CD4-positive, alpha-beta T cell (primary cell): ENCODE measurements around the gene NFIA. TPM values are rescaled to one million over a fixed set of nuclear protein-coding genes. Genes with fewer than 3 reads are reported as not detected.

ENCODE experiments used
- ATAC-seq: fragments of 200-7000 bp; cut with Tn5 transposase; one replicate; pipeline ENCODE4 v1.10.0; 2022; ENCODE audit warnings: mild to moderate bottlenecking; ENCODE audit not compliant: poor library complexity
- CTCF ChIA-PET: fragments of 350-600 bp; sonication (Branson Sonifier 250); formaldehyde crosslinking; loops from one replicate; lab custom pipeline; 2021; ENCODE audit warnings: antibody characterized with exemption, inconsistent platforms; lab: Charles Lee
- POLR2A ChIA-PET: fragments of 350-600 bp; sonication (Branson Sonifier 250); formaldehyde crosslinking; loops from one replicate; lab custom pipeline; 2021; ENCODE audit warnings: antibody characterized with exemption, inconsistent platforms; lab: Charles Lee
- DNase-seq, 14 experiments: peaks; one replicate each; pipeline ENCODE4 v3.0.0-alpha.2; 2013 to 2020; ENCODE audit warnings: mixed read lengths in 2 of 14
- H3K27ac ChIP-seq, 2 donors: one replicate each; pipeline versions ENCODE4 v1.5.1 to v1.7.0; 2013; ENCODE audit warnings: low read length in 2 of 2, low read depth in 1 of 2, mild to moderate bottlenecking in 1 of 2
- H3K27me3 ChIP-seq, 2 experiments: 1 replicate in 1 of 2; 2 replicates in 1 of 2; pipeline versions ENCODE4 v1.6.1 to v1.7.0; 2013; ENCODE audit warnings: low read length in 2 of 2, control low read depth in 1 of 2, mild to moderate bottlenecking in 1 of 2, moderate library complexity in 1 of 2; ENCODE audit not compliant: insufficient read depth in 2 of 2, control insufficient read depth in 1 of 2
- H3K36me3 ChIP-seq: one replicate; pipeline ENCODE4 v1.6.1; 2013; ENCODE audit warnings: low read length, control low read depth; ENCODE audit not compliant: insufficient read depth
- H3K4me1 ChIP-seq: one replicate; pipeline ENCODE4 v1.6.1; 2013; ENCODE audit warnings: low read length, control low read depth; ENCODE audit not compliant: insufficient read depth
- H3K4me3 ChIP-seq: one replicate; pipeline ENCODE4 v1.5.1; 2013; ENCODE audit warnings: mild to moderate bottlenecking, low read length, moderate library complexity
- H3K9me3 ChIP-seq, 2 experiments: 1 replicate in 1 of 2; 2 replicates in 1 of 2; pipeline versions ENCODE4 v1.6.1 to v1.7.0; 2013; ENCODE audit warnings: low read length in 2 of 2, mild to moderate bottlenecking in 2 of 2, control low read depth in 1 of 2, moderate library complexity in 1 of 2; ENCODE audit not compliant: control insufficient read depth in 1 of 2, insufficient read depth in 1 of 2
- H3K27ac Mint-ChIP-seq: one replicate; pipeline ENCODE4 v1.8.0; 2020; ENCODE audit warnings: mixed read lengths
- H3K27me3 Mint-ChIP-seq: one replicate; pipeline ENCODE4 v1.8.0; 2021; ENCODE audit warnings: mixed read lengths
- H3K36me3 Mint-ChIP-seq: one replicate; pipeline ENCODE4 v1.8.0; 2021; ENCODE audit warnings: low read depth, mixed read lengths
- H3K4me1 Mint-ChIP-seq: one replicate; pipeline ENCODE4 v1.8.0; 2021; ENCODE audit warnings: low read depth, mixed read lengths
- H3K4me3 Mint-ChIP-seq: one replicate; pipeline ENCODE4 v1.8.0; 2020; ENCODE audit warnings: mild to moderate bottlenecking, mixed read lengths
- H3K9me3 Mint-ChIP-seq: one replicate; pipeline ENCODE4 v1.8.0; 2020; ENCODE audit warnings: mixed read lengths
- CTCF ChIP-seq: fragments of 200-600 bp; IDR thresholded peaks from one replicate; pipeline ENCODE4 v1.8.0; 2022; ENCODE audit warnings: antibody characterized with exemption, mild to moderate bottlenecking
- intact Hi-C, 2 experiments: fragments of 100-400 bp; cut with DNase I in 1 of 2; cut with micrococcal nuclease in 1 of 2; formaldehyde crosslinking; loops; one replicate each; pipeline versions ENCODE4 v1.15.1 to v1.9.0; 2023 to 2025; cut with DNase I, micrococcal nuclease
- total RNA-seq, 174 experiments: library from RNA in 2 of 174; stranded (reverse) in 2 of 174; gene quantifications; one replicate each; pipeline ENCODE4 v1.2.3 and lab custom pipeline; 2021 to 2026

The NFIA gene
- total RNA-seq, 2 experiments from 2014 or later: 4.8 to 5.9 TPM

- ATAC-seq (no peak), DNase-seq (no peak)
- Mint-ChIP-seq H3K4me1 (no peaks in the 10 kb centered on the region), H3K27ac (no peak overlapping the region), H3K27me3 (no peaks in the 10 kb centered on the region), H3K36me3 (no peaks in the 10 kb centered on the region), H3K4me3 (no peak overlapping the region), H3K9me3 (no peaks in the 10 kb centered on the region)
- intact Hi-C loops: no loop called here
- POLR2A ChIA-PET: no interaction called here
- Histone ChIP-seq H3K4me1 (no peaks in the 10 kb centered on the region), H3K36me3 (no peaks in the 10 kb centered on the region), H3K9me3 (no peaks in the 10 kb centered on the region), H3K27me3 (no peaks in the 10 kb centered on the region), H3K4me3 (no peak overlapping the region), H3K27ac (no peak overlapping the region)
- TF ChIP-seq CTCF: no peak
- CTCF ChIA-PET: no interaction called here
Observed at GRCh38 chr1:61370177-61370912, 288.0 kb downstream of the NFIA start.

DNA sequence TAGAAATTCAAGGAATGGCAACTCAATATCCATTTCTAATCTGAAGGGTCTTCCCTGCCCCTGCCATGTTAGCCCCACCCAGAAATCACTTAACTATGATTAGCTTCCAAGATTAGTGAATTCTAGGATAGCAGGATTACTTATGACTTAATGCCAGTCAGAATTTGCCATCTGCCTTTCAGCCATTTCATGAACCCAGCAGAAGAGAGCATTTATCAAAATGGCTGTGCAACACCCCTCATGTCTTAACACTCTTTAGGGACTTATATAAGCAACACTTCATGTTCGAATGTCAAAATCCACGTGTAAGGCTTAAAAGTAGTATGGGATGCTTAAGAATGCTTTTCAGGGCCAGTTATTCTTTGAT lies 288.5 kb downstream of the NFIA start:
- no peak overlapping the region for H3K4me3 ChIP-seq
- no peak for DNase-seq
- Mint-ChIP-seq H3K27ac (no peak overlapping the region), H3K36me3 (no peaks in the 10 kb centered on the region), H3K4me1 (no peaks in the 10 kb centered on the region), H3K4me3 (no peak overlapping the region), H3K9me3 (no peaks in the 10 kb centered on the region), H3K27me3 (no peaks in the 10 kb centered on the region)
- ChIA-PET CTCF (no interaction called here), POLR2A (no interaction called here)
- no peak for TF ChIP-seq CTCF
- H3K36me3 ChIP-seq: no peaks in the 10 kb centered on the region
- intact Hi-C loops: no loop called here
- no peaks in the 10 kb centered on the region for H3K9me3 ChIP-seq
- H3K27me3 ChIP-seq: no peaks in the 10 kb centered on the region
- ATAC-seq: no peak
- no peak overlapping the region for H3K27ac ChIP-seq
- H3K4me1 ChIP-seq: no peaks in the 10 kb centered on the region

DNA sequence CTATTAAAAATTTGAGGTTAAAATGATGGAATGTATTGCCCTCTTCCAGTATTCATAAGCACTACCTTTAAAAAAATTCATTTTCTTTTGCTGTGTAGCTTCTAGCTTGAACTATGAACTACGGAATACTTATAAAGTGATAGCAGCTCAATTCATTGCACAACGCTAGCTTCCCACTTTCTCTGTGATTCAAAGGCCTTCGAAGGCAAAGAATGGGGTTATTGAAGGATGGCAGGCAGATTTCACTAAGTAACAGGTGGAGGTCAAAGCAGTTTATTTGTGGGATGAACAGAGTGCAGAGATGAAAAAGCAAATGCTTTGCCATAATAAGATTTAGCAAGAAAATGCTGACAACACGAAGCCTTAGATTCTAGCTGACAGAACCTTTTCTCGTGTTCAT lies 290.6 kb downstream of the NFIA start:
- H3K36me3 ChIP-seq: no peaks in the 10 kb centered on the region
- H3K27me3 Mint-ChIP-seq: no peaks in the 10 kb centered on the region
- POLR2A ChIA-PET: no interaction called here
- ATAC-seq (no peak), DNase-seq (no peak)
- CTCF ChIA-PET: no interaction called here
- H3K27ac ChIP-seq: no peak overlapping the region
- no peaks in the 10 kb centered on the region for H3K4me1 Mint-ChIP-seq
- no peak overlapping the region for H3K4me3 Mint-ChIP-seq
- intact Hi-C loops: no loop called here
- no peak overlapping the region for H3K27ac Mint-ChIP-seq
- TF ChIP-seq CTCF: no peak
- no peak overlapping the region for H3K4me3 ChIP-seq
- no peaks in the 10 kb centered on the region for H3K27me3 ChIP-seq
- H3K9me3 ChIP-seq: no peaks in the 10 kb centered on the region
- no peaks in the 10 kb centered on the region for H3K9me3 Mint-ChIP-seq
- no peaks in the 10 kb centered on the region for H3K4me1 ChIP-seq
- no peaks in the 10 kb centered on the region for H3K36me3 Mint-ChIP-seq
